Measurements from ENCODE around the gene USH1C. TPM values are rescaled to one million over a fixed set of nuclear protein-coding genes. Genes with fewer than 3 reads are reported as not detected.

The USH1C gene
- total and polyA plus RNA-seq, 7 donors = 0.05 to 0.44 (median 0.14) TPM; not detected in 4

DNA sequence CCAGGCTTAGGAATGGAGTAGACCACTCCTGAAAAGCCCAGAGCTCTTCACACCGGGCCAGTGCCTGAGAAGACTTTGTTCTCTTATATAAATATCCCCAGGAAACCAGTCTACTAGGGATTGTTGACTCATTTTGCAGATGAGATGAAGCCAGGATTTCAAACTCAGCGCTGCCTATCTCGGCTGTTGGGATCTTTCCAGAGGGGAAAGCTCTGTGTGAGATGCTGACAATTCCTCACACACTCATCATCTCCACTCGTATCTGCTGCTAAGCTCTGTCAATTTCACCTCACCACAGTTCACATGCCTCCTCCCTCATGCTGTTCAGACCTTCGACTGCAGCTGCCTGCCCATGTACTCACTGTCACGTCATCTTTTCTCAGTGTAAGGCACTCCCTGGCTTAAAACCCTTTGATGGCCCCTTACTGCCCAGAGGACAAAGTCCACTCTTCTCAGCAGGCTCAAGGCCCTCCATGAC is 12.5 kb downstream of the USH1C start:
- Histone ChIP-seq H3K4me1 (peaks cover 3% of the 10 kb centered on the region), H3K9me3 (no peaks in the 10 kb centered on the region), H3K27me3 (ENCODE audit: insufficient read depth in 3 of 3, low read length in 2 of 3) (no peaks in the 10 kb centered on the region), H3K36me3 (ENCODE audit: insufficient read depth in 1 of 2, low read depth in 1 of 2) (no peaks in the 10 kb centered on the region), H3K4me3 (no peak overlapping the region), H3K27ac (no peak overlapping the region)
- ATAC-seq (no peak), DNase-seq (no peak)
- WGBS, 3 donors = 61 to 66% (median 64%) methylated on average over 6 of the region's 6 CpGs
- TF ChIP-seq, protein P1, sequence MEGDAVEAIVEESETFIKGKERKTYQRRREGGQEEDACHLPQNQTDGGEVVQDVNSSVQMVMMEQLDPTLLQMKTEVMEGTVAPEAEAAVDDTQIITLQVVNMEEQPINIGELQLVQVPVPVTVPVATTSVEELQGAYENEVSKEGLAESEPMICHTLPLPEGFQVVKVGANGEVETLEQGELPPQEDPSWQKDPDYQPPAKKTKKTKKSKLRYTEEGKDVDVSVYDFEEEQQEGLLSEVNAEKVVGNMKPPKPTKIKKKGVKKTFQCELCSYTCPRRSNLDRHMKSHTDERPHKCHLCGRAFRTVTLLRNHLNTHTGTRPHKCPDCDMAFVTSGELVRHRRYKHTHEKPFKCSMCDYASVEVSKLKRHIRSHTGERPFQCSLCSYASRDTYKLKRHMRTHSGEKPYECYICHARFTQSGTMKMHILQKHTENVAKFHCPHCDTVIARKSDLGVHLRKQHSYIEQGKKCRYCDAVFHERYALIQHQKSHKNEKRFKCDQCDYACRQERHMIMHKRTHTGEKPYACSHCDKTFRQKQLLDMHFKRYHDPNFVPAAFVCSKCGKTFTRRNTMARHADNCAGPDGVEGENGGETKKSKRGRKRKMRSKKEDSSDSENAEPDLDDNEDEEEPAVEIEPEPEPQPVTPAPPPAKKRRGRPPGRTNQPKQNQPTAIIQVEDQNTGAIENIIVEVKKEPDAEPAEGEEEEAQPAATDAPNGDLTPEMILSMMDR (IDR thresholded peaks at IDR 0.05) = no peak
- intact Hi-C loops (cut with DNase I) = no loop called here

DNA sequence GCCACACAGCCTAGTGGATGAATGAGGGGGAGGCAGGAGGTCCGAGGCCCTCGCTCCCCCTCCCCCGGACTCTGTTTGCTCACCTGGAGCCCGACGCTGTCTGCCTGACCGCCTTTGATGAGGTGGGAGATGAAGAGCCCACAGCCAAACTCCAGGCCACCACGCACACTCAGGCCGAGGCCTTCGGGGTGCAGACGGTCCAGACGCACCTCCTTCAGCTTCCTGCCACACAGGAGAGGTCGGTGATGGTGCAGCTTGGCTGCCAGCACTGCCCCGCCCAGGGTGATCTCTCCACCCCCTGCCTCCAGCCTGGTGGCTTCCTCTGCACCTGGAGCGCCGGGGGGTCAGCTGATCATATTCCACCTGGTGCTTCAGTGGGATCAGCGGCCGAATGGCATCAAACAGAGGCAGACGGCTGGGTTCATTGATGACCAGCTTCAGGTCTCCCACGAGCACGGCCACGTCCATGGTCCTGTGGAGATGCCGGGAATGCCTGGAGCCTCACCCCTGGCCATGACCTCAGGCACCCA is 13.1 kb downstream of the USH1C start:
- H3K27me3 ChIP-seq (ENCODE audit: insufficient read depth in 3 of 3, low read length in 2 of 3) = no peaks in the 10 kb centered on the region
- no peak overlapping the region for H3K4me3 ChIP-seq
- no peaks in the 10 kb centered on the region for H3K9me3 ChIP-seq
- 87 to 92% (median 88%) methylated on average over 20 to 22 of the region's 22 CpGs for WGBS, 3 donors
- intact Hi-C loops (cut with DNase I) = no loop called here
- TF ChIP-seq, protein P1 (IDR thresholded peaks at IDR 0.05) = no peak
- H3K4me1 ChIP-seq = peaks cover 3% of the 10 kb centered on the region
- H3K27ac ChIP-seq = no peak overlapping the region
- H3K36me3 ChIP-seq (ENCODE audit: insufficient read depth in 1 of 2, low read depth in 1 of 2) = no peaks in the 10 kb centered on the region
- DNase-seq = no peak
- ATAC-seq = no peak

DNA sequence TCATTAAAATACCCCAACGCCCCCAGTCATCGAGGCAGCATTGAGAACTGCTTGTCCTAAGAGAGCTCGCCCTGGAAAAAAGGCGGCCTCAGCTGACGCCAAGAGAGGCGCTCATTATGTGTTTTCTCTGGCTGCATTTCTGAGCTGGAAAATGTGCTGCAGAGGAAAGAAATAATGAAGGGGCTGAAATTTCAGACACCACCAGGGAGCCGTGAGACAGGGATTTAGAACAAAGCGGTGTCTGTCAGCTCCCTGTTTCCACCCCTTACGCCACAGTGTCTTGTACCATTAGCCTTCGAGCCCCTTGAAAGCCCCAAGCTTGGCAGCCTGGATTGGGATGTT is 14.4 kb downstream of the USH1C start:
- DNase-seq (no peak), ATAC-seq (no peak)
- WGBS, 3 donors = 61 to 71% (median 70%) methylated on average over 10 of the region's 10 CpGs
- no peaks in the 10 kb centered on the region for H3K9me3 ChIP-seq
- H3K36me3 ChIP-seq (ENCODE audit: insufficient read depth in 1 of 2, low read depth in 1 of 2) = no peaks in the 10 kb centered on the region
- H3K4me3 ChIP-seq = no peak overlapping the region
- H3K4me1 ChIP-seq = peaks cover 3% of the 10 kb centered on the region
- intact Hi-C loops (cut with DNase I) = no loop called here
- H3K27ac ChIP-seq = no peak overlapping the region
- TF ChIP-seq, protein P1 (IDR thresholded peaks at IDR 0.05) = no peak
- no peaks in the 10 kb centered on the region for H3K27me3 ChIP-seq (ENCODE audit: insufficient read depth in 3 of 3, low read length in 2 of 3)

DNA sequence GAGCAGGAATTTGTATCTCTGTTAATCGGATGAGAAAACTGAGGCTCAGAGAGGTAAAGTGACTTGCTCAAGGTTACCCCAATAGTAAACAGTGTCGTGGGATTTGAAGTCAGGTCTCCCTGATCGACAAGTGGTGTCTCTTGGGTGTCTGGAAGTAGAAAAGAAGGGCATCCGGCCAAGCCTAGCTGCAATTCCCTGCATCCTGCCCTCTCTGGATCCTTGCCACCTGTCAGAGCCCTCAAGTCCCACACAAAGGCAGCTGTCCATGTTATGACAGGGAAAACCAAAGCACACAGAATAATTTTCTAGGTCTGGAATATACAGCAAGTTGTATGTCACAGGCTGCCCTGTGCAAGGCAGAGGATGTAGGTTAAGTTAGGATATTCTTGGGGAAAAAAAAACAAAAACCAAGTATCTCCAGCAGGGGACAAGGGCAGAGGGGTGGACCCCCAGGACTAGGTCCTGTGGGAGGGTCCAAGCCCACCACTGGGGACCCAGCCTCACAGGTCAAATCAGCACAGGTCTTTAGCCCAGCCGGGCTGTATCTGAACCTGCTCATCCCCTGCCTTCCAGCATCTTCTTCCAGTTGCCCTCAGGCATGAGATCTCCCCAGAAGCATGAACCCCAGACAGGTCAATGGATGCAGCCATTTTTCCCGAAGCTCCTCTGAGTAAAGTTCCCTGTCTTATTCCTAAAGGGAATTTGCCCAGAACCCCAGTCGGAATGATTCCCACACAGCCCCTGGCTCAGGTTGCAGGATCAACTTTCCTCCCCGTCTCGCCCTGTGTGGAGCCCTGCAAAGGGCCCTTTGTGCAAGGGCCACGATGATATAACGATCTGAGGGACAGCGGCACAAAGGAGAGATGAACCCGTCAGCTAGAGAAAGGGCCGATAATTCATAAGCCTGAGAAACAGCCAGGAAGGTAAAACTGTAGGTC is 15.0 kb downstream of the USH1C start:
- intact Hi-C loops (cut with DNase I) = no loop called here
- no peaks in the 10 kb centered on the region for H3K36me3 ChIP-seq (ENCODE audit: insufficient read depth in 1 of 2, low read depth in 1 of 2)
- H3K9me3 ChIP-seq = no peaks in the 10 kb centered on the region
- no peak for ATAC-seq
- no peak for DNase-seq
- H3K27ac ChIP-seq = no peak overlapping the region
- H3K4me3 ChIP-seq = no peak overlapping the region
- peaks cover 3% of the 10 kb centered on the region for H3K4me1 ChIP-seq
- WGBS, 3 donors = 53 to 56% (median 54%) methylated on average over 14 of the region's 14 CpGs
- TF ChIP-seq, protein P1 (IDR thresholded peaks at IDR 0.05) = no peak
- no peaks in the 10 kb centered on the region for H3K27me3 ChIP-seq (ENCODE audit: insufficient read depth in 3 of 3, low read length in 2 of 3)
